Epithelial cell of prostate (primary cell): ENCODE data around the gene STRIP1.

Source experiments
- DNase-seq: peaks from one replicate; pipeline ENCODE4 v3.0.0-alpha.2; 2011; ENCODE audit warnings: low read depth, low spot score
- H3K27ac ChIP-seq: fragments of 450-650 bp; 2 replicates; pipeline ENCODE4 v1.5.1; 2017; ENCODE audit warnings: mild to moderate bottlenecking

Gene STRIP1

DNA sequence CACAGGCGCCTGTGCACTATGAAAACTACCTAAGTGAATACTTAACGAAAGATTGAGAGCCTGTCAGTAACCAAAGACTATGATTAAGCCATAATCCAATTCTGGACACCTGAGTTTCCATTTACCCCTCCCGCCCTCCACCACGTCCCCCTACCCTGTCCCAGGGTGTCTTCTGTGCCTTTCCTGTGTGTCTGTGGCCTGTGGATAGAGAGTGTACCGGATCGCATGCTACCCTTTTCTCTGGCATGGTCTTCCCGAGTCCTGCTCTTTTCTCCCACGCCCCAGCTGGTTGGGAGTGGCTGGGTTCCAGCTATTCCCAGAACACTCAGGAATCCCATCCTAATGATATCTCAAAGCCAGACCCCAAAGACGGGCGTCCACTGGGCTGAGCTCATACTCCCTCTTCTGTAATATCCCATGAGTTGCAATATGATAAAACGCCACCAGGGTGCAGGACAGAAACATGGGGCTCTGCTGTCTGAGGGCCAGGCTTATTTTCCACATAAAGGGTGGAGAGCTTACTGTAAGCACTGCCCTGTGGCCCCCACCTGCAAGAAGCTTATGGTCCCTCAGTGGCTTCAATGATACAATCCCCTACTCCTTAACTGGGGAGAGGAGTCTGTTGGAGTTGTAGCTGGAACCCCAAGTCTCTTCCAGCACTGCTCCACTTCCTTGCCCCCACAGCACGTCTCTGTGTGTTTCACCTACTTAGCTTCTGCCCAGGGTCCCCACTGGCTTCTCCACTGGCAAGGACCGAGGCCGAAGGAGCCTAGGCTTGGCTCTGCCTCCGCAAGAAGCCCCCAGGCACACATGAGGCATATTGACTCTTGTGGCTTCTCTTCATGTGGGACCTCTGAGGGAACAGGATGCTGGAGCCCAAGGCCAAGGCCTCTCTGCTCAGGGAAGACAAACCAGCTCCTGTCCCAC lies 53.7 kb downstream of the STRIP1 start:
- DNase-seq, result no peak

DNA sequence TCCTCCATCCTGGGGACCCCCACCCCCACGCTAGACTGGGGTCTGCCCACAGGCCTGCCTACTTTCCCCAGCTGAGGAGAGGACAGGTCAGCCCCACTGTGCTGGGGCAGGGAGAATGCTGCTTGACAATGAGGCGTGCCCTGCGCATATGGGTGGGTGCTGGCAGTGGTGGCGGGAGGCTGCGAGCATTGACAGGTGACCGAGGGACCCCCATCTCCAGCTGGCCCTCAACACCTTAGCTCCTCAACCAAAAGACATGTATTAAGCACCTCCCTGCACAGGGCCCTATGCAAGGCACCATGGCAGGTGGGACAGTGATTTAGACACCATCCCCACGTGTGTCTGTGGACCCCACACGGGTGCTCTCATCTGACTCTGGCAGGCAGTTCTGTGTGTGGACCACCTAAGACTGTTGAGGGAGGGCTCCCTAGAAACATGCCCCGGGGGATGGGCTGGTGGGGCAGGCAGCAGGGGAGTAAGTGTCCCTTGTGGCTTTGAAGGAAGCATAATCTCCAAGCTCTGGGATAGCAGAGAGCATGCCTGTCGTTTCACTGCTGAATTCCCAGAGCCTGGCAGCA lies 54.4 kb downstream of the STRIP1 start:
- DNase-seq, result no peak
- H3K27ac ChIP-seq, result no peak overlapping the region

More for the DNA sequence above, 53.7 kb downstream of the STRIP1 start:
- no peak overlapping the region for H3K27ac ChIP-seq

DNA sequence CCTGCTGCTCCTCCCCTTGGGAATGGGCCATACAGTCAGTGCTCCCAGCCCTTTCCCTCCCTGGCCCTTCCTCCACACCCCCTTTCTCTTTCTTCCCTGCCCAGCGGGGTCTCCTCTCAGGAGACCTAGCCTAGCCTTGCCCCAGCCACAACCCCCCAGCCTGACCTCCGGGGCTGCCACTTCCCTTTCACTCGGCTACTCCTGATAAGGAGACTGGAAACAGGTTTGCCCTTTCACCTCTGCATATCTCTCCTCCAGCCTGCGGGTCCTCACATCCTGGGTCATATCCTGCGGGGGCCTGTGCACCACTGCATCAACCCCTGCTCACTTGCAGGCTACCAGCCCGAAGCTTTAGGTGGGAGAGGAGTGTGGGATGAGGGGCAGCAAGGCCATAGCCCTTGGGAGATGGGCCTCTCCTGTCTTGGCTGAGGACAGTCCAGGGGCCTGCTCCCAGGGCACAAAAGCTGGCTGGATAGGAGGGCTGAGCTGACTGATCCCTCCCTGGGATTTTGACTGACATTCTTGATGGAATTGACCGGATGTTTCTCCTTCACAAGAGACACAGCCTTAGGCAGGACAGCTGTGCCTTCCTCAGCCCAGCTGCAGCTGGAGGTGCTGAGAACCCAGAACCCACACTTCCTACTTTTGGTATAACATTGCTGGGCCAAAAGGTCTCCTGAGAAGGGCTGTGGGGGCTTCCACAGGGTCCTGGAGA lies 55.3 kb downstream of the STRIP1 start:
- no peak overlapping the region for H3K27ac ChIP-seq
- DNase-seq, result no peak

DNA sequence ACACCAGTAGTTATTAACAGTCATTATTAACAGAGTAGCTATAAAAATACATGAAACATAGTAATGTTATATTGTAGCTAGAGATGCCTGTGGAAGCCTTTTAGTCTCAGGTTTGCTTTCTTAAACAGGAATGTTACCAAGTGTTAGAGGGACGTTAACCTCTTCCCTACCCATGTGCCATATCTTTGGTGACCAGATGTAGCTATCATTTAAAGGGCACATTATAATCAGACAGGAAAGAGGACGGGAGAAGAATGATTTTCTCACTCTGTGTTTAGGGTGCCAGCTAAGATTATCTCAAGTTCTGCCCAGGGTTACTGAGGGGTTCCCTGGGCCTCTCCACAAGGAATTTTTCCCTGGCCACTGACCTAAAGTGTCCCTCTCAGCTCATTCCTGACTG lies 57.0 kb downstream of the STRIP1 start:
- no peak for DNase-seq

DNA sequence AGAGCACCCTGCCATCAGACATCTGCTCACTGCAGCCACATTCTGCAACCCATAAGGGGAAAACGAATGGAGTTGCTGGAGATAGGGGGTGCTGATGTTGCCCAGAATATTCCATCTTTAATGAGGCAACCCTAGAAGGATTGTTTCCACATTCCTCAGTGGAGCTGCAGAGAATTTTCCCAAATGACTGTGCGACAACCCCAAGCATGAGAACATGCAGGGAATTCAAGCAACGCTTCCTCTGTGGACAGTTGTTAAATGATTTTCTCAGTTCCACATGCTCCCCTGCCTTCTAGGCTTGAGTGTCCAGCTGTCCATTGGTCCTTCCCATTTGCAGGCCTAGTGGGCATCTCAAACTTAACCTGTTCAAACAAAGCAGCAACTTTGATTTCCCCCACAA lies 57.4 kb downstream of the STRIP1 start:
- no peak for DNase-seq
- no peak overlapping the region for H3K27ac ChIP-seq

More for the DNA sequence above, 57.0 kb downstream of the STRIP1 start:
- H3K27ac ChIP-seq, result no peak overlapping the region

DNA sequence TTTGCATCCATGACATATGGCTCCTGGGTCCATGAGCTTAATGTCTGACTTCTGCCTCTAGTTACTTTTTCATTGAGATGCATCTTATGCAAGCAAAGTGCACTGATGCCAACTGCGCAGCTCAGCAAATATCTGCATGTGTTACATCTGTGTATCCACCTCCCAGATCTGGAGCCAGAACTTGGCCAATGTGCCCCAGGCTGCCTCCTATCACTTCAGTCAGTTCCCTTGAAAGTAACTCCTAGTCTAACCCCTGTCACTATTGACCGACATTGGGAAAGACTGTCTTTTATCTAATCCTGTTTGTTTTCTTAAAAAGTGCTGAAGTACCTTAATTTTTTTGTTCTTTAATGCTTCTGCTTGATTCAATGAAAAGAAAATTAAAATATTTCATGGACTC lies 58.6 kb downstream of the STRIP1 start:
- H3K27ac ChIP-seq, result no peak overlapping the region
- DNase-seq, result no peak

DNA sequence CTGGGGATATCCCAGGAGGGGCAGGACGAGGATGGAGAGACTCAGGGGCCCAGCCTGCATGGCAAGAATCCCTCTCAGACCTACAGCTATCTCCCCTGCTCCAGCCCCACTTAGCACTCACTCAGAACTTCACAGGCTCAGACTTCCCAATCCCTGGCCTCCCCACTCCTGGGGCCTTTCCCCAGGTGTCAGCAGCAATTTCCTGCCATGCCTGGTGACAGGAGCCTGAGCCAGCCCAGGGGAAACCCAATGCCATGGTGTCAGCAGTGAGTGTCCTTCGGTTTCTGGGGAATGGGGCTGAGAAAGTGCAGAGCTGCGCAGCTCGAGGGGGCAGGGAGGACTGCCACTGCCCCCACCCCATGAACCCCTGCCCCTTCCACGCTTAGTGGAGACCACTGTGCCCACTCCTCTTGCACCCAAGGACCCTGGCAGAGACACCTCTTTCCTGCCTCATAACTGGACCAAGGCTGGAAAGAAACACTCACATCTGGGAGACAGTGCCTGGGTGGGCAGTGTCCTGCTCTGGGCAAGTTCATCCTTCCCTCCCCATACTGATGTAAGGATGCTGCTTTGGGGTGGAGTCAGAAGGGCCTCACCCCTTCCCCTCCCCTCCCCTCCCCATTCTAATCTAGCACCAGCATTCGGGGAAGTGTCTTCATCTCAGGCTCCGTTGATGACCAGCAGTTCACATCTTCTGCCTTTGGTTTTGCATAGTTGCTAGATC lies 60.7 kb downstream of the STRIP1 start:
- H3K27ac ChIP-seq, result no peak overlapping the region
- no peak for DNase-seq

DNA sequence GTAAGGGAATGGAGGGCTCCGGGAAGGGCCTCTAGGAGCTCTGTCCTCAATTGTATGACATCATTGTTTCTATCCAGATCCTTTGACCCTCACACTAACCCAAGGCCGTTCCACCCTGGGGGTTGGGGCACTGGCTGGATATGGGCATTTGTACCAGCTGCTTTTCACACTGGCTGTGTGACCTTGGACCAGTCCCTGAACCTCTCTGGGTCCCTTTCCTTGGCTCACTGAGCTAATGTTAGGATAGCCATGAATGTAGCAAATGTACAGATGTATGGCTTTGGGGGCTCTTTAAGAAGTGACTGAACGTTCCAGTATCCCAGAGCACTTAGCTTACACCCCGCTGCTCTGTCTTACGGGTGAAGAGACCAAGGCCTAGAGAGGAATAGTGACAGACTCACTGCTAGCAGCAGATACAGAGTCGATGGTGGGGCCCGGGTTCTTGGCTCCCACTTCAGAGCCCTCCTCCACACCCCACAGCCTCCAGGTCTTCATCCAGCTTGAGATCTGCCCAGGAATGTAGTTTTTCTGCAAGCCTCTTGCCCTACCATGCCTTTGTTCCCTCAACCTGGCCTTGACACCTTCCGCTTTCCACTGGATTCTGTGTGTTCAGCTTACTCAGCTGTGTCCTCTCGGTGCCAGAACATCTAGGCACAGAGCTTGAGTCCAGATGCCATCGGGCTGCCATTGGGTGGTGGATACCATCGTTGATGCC lies 63.2 kb downstream of the STRIP1 start:
- DNase-seq, result no peak
- no peak overlapping the region for H3K27ac ChIP-seq

DNA sequence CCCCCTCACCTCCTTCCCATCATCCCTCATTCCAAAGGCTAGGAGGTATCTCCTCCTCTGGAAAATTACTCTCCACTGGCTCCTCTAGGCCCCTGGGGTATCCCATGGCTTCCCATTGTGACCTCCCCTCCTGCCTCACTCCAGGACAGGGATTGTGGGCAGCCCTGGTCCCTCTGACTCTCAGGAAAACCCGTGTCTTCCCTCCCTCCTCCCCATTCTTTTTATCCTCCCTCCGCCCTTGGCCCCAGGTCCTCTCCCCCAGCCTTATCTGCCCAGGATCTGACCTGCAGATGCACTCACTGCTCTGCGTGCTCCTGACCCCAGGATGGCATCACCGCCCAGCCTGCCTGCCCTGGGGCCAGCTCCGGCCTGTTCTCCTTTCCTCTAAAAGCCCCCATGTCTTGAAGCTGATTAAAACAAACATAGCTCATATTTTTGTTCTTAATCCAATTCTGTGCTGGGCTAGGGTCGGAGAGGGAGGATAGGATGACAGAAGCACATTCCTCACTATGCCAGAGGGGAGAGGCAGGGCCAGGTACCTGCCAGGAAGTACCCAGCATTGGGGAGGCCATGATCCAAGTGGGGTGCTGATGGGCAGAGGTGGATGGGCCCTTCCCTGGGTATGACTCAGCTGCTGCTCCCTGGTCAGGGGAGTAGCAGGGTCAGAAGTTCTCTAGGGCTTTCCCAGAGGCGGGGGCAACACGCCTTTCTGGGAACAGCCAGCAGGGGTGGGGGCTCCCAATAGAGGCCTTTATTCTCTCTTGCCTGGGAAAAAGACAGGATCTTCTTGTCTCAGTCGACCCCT lies 64.0 kb downstream of the STRIP1 start:
- no peak overlapping the region for H3K27ac ChIP-seq

DNA sequence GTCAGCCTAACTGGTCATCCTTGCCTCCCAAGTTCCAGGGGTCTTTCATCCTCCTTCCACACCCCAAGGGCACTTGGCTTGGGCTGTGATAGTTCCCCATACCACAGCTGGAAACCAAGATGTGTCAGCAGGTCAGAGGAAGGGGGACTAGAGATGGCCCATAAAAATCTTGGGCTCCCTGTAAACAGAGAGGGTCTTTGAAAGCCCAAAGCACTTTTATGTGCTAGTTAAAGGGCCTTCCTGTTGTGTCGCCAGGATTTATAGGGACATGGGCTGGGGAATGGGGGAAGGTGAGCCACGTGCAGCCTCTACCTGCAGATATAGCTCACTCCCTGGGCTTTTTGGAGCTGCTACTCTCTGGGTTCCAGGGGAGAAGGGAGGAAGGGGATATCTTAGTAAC lies 65.9 kb downstream of the STRIP1 start:
- no peak for DNase-seq
- no peak overlapping the region for H3K27ac ChIP-seq

More for the DNA sequence above, 64.0 kb downstream of the STRIP1 start:
- DNase-seq, result no peak

DNA sequence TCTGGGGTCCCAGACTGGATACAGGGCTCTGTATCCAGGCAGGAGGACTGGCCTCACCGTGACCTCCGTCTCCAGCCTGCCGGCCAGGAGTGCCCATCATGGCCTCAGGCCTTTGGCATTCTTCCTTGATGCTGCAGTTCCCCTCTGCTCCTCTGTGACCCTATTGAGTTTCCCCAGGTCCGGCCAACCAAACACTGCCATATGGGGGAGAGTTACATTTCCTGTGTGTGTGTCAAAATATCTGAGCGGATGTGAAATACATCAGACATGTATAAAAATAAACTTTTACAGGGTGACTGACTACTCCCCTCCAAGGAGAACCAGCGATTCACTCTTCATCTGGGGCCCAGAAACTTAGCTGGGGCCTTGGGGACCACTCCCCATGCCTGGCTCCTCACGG lies 67.7 kb downstream of the STRIP1 start:
- DNase-seq, result no peak
- no peak overlapping the region for H3K27ac ChIP-seq
